Breast epithelium (tissue), 4 donors: Measurements from ENCODE around the gene TMEM214. TPM values are rescaled to one million over a fixed set of nuclear protein-coding genes. Genes with fewer than 3 reads are reported as not detected.

Experiments
- DNase-seq, 2 donors: peaks; one replicate each; pipeline ENCODE4 v3.0.0-alpha.2; 2019; ENCODE audit warnings: low spot score in 2 of 2
- H3K27ac ChIP-seq, 2 donors: fragments of 200-600 bp; sonication (generic) in 1 of 2; one replicate each; pipeline ENCODE4 v1.5.1; 2016 to 2019; ENCODE audit warnings: mild to moderate bottlenecking in 1 of 2
- H3K27me3 ChIP-seq, 2 donors: fragments of 200-600 bp; sonication (generic) in 1 of 2; one replicate each; pipeline versions ENCODE4 v1.5.1 to v1.6.0; 2017 to 2019; ENCODE audit warnings: control low read depth in 1 of 2, mild to moderate bottlenecking in 1 of 2
- H3K36me3 ChIP-seq: fragments of 200-600 bp; one replicate; pipeline ENCODE4 v1.5.1; 2019
- H3K4me1 ChIP-seq, 2 donors: fragments of 200-600 bp; sonication (generic); one replicate each; pipeline ENCODE4 v1.5.1; 2016 to 2019; ENCODE audit warnings: control low read depth in 1 of 2
- H3K4me3 ChIP-seq, 3 donors: fragments of 200-600 bp; sonication (generic); 1 replicate in 2 of 3; 2 replicates in 1 of 3; pipeline ENCODE4 v1.5.1; 2016 to 2019; ENCODE audit warnings: mild to moderate bottlenecking in 3 of 3, moderate library complexity in 2 of 3
- H3K9me3 ChIP-seq, 2 donors: fragments of 200-600 bp; sonication (generic) in 1 of 2; one replicate each; pipeline ENCODE4 v1.5.1; 2016 to 2019; ENCODE audit warnings: control low read depth in 1 of 2
- CTCF ChIP-seq, 3 donors: fragments of 450-650 bp; IDR thresholded peaks; one replicate each; pipeline ENCODE4 v1.5.1; 2016 to 2017; ENCODE audit warnings: antibody characterized with exemption in 3 of 3, mild to moderate bottlenecking in 3 of 3, moderate library complexity in 3 of 3
- POLR2A ChIP-seq: fragments of 450-650 bp; IDR thresholded peaks from one replicate; pipeline ENCODE4 v1.6.1; 2016; ENCODE audit warnings: antibody characterized with exemption, mild to moderate bottlenecking, moderate library complexity
- POLR2AphosphoS5 ChIP-seq, 3 donors: sonication (generic); formaldehyde crosslinking; IDR thresholded peaks; one replicate each; pipeline ENCODE4 v1.6.1; 2017; ENCODE audit warnings: antibody characterized with exemption in 3 of 3
- intact Hi-C: fragments of 100-400 bp; cut with DNase I; formaldehyde crosslinking; loops from one replicate; pipeline ENCODE4 v1.15.1; 2023; ENCODE audit warnings: low total_unique reads
- total RNA-seq, 3 donors: library from RNA; depleted of rRNA; stranded (reverse); fragments of >200 nt; gene quantifications; one replicate each; pipeline ENCODE4 v1.1.0, GENCODE V29; 2016

Gene TMEM214
- total RNA-seq, 3 donors from 2014 or later, result 41.1 to 56.0 (median 47.3) TPM

- Histone ChIP-seq H3K4me1 (peaks cover 0 to 18% of the 10 kb centered on the region in 2 donors), H3K27ac (peak overlapping the region; percentile 74 to 89), H3K27me3 (no peaks in the 10 kb centered on the region), H3K4me3 (peak overlapping the region; percentile 68 to 75 (median 74)), H3K9me3 (no peaks in the 10 kb centered on the region), H3K36me3 (no peaks in the 10 kb centered on the region)
- TF ChIP-seq POLR2AphosphoS5 (IDR thresholded peaks at IDR 0.05) (no peak), POLR2A (no peak), CTCF (IDR thresholded peaks at IDR 0.05) (no peak)
- no peak for DNase-seq
- intact Hi-C loops, result no loop called here
These were observed 52.4 kb downstream of the TMEM214 start for GRCh38 chr2:27085062-27085672.

- peaks cover 0 to 18% of the 10 kb centered on the region in 2 donors for H3K4me1 ChIP-seq
- intact Hi-C loops, result no loop called here
- H3K9me3 ChIP-seq, result no peaks in the 10 kb centered on the region
- peak overlapping the region; percentile 68 to 75 (median 74) for H3K4me3 ChIP-seq
- peak overlapping the region; percentile 74 to 89 for H3K27ac ChIP-seq
- no peak for TF ChIP-seq CTCF (IDR thresholded peaks at IDR 0.05)
- TF ChIP-seq POLR2A, result no peak
- peak in 2 of 3 donors; percentile 28 to 47 for TF ChIP-seq POLR2AphosphoS5 (IDR thresholded peaks at IDR 0.05)
- DNase-seq, result peak; percentile 47 to 63
- H3K36me3 ChIP-seq, result no peaks in the 10 kb centered on the region
- no peaks in the 10 kb centered on the region for H3K27me3 ChIP-seq
These were observed 52.9 kb downstream of the TMEM214 start for GRCh38 chr2:27085673-27086089.

GRCh38 chr2:27086090-27086723 lies 53.4 kb downstream of the TMEM214 start:
- no peaks in the 10 kb centered on the region for H3K9me3 ChIP-seq
- intact Hi-C loops, result no loop called here
- peak overlapping the region; percentile 68 to 75 (median 74) for H3K4me3 ChIP-seq
- DNase-seq, result peak; percentile 94 to 95
- H3K4me1 ChIP-seq, result peaks cover 0 to 18% of the 10 kb centered on the region in 2 donors
- no peaks in the 10 kb centered on the region for H3K27me3 ChIP-seq
- peak overlapping the region; percentile 74 to 89 for H3K27ac ChIP-seq
- H3K36me3 ChIP-seq, result no peaks in the 10 kb centered on the region
- TF ChIP-seq CTCF (IDR thresholded peaks at IDR 0.05), result peak; percentile 65 to 90 (median 89)
- peak; percentile 54 to 77 (median 66) for TF ChIP-seq POLR2AphosphoS5 (IDR thresholded peaks at IDR 0.05)
- TF ChIP-seq POLR2A, result peak; percentile 34

- DNase-seq, result peak; percentile 45 to 61
These were observed 54.2 kb downstream of the TMEM214 start, which contains the start of gene KHK for GRCh38 chr2:27086724-27087593. Gene KHK, plus strand, starts transcription at chr2:27086772. Its CDS starts 488 bp downstream, at chr2:27087260.

More at GRCh38 chr2:27086724-27087593, 54.2 kb downstream of the TMEM214 start, which contains the start of gene KHK:
- intact Hi-C loops, result no loop called here
- Histone ChIP-seq H3K9me3 (no peaks in the 10 kb centered on the region), H3K4me3 (peak within 1 kb of the TSS; percentile 68 to 75 (median 74)), H3K27me3 (no peaks in the 10 kb centered on the region), H3K4me1 (peaks cover 0 to 11% of the 10 kb centered on the region in 2 donors), H3K27ac (peak within 1 kb of the TSS; percentile 74 to 89), H3K36me3 (no peaks in the 10 kb centered on the region)
- TF ChIP-seq POLR2AphosphoS5 (IDR thresholded peaks at IDR 0.05) (no peak), CTCF (IDR thresholded peaks at IDR 0.05) (no peak), POLR2A (no peak)
